Peyer's patch (tissue), 4 donors: Measurements from ENCODE around the gene KAT7. TPM values are rescaled to one million over a fixed set of nuclear protein-coding genes. Genes with fewer than 3 reads are reported as not detected.
A peak's percentile ranks its signal among the peaks of the same experiment; 100 is the strongest.

Experiments used
- DNase-seq, 3 donors: peaks; one replicate each; pipeline ENCODE4 v3.0.0-alpha.2; 2017 to 2019
- H3K27ac ChIP-seq, 4 donors: fragments of 200-600 bp; sonication (generic); one replicate each; pipeline ENCODE4 v1.5.1; 2016 to 2019
- H3K27me3 ChIP-seq, 2 donors: fragments of 200-600 bp; sonication (generic); one replicate each; pipeline ENCODE4 v1.5.1; 2019
- H3K36me3 ChIP-seq, 3 donors: fragments of 200-600 bp; sonication (generic); one replicate each; pipeline ENCODE4 v1.5.1; 2016 to 2019
- H3K4me1 ChIP-seq, 4 donors: fragments of 200-600 bp; sonication (generic); one replicate each; pipeline ENCODE4 v1.5.1; 2016 to 2019
- H3K4me3 ChIP-seq, 4 donors: fragments of 200-600 bp; sonication (generic); 1 replicate in 3 of 4; 2 replicates in 1 of 4; pipeline ENCODE4 v1.5.1; 2016 to 2019; ENCODE audit warnings: mild to moderate bottlenecking in 1 of 4
- H3K9me3 ChIP-seq, 4 donors: fragments of 200-600 bp; sonication (generic); one replicate each; pipeline ENCODE4 v1.5.1; 2016 to 2019; ENCODE audit warnings: mild to moderate bottlenecking in 1 of 4
- POLR2A ChIP-seq, 2 donors: fragments of 450-650 bp; IDR thresholded peaks; one replicate each; pipeline ENCODE4 v1.5.1; 2017; ENCODE audit warnings: antibody characterized with exemption in 2 of 2, mild to moderate bottlenecking in 2 of 2, moderate library complexity in 2 of 2
- total RNA-seq, 4 donors: library from RNA; depleted of rRNA; stranded (reverse); fragments of >200 nt; gene quantifications; one replicate each; pipeline ENCODE4 v1.1.0, GENCODE V29; 2016
- TF ChIP-seq, protein P1 (sequence below), 6 experiments: fragments of 450-650 bp in 4 of 6; fragments of 200-600 bp in 2 of 6; sonication (generic) in 1 of 6; IDR thresholded peaks; one replicate each; pipeline ENCODE4 v1.5.1; 2017 to 2019; ENCODE audit warnings: antibody characterized with exemption in 6 of 6, mild to moderate bottlenecking in 3 of 6, moderate library complexity in 1 of 6

Gene KAT7
- total RNA-seq, 4 donors from 2014 or later, result 44.3 to 50.9 (median 45.3) TPM

DNA sequence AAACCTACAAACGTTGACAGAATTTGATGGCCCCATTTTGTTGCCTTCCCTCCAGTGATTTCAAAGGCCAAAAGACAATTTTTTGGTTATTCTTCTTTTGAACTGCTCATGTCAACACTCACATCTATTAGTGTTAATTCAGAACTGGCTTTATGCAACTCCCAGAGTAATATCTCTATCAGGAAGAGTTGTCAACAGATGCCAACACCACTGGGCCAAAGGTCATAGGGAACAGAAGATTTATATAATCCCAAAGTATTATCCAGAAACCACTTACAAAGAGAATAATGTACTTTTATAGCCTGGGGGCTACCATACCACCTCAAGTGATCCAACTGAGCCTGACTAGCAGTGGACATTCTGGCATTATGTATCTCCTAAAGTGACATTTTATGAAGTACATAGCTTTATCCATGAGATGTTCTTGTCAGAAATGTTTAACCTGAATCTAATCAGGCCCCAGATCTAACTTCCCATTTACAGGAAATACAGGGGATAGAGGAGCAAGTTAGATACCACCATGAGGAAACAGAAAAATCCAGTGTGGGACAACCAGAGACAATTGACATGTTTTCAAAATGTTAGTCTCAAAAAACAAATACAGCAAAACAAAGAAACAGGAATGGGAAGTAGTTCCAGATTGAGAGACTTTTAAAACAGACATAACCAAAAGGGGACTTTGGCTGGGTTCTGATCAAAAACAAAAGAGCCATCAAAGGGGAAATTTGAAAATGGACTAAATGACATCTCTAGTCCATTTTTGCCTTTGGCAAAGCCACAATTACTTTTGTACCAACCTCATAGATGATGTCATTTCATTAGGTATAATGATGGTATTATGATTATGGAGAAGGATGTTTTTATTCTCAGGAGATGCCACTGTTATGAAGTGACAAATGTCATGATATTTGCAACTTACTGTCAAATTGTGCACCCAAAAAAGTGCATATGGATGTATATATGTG lies 43.0 kb upstream of the KAT7 start:
- Histone ChIP-seq H3K4me3 (no peak overlapping the region), H3K9me3 (no peaks in the 10 kb centered on the region), H3K4me1 (peaks cover 0 to 64% (median 44%) of the 10 kb centered on the region in 4 donors), H3K27me3 (no peaks in the 10 kb centered on the region), H3K36me3 (no peaks in the 10 kb centered on the region), H3K27ac (peak overlapping the region; percentile 25 to 87 (median 68))
- DNase-seq, result no peak
- no peak for TF ChIP-seq POLR2A (IDR thresholded peaks at IDR 0.05)
- TF ChIP-seq, protein P1, sequence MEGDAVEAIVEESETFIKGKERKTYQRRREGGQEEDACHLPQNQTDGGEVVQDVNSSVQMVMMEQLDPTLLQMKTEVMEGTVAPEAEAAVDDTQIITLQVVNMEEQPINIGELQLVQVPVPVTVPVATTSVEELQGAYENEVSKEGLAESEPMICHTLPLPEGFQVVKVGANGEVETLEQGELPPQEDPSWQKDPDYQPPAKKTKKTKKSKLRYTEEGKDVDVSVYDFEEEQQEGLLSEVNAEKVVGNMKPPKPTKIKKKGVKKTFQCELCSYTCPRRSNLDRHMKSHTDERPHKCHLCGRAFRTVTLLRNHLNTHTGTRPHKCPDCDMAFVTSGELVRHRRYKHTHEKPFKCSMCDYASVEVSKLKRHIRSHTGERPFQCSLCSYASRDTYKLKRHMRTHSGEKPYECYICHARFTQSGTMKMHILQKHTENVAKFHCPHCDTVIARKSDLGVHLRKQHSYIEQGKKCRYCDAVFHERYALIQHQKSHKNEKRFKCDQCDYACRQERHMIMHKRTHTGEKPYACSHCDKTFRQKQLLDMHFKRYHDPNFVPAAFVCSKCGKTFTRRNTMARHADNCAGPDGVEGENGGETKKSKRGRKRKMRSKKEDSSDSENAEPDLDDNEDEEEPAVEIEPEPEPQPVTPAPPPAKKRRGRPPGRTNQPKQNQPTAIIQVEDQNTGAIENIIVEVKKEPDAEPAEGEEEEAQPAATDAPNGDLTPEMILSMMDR (IDR thresholded peaks at IDR 0.05), result no peak

DNA sequence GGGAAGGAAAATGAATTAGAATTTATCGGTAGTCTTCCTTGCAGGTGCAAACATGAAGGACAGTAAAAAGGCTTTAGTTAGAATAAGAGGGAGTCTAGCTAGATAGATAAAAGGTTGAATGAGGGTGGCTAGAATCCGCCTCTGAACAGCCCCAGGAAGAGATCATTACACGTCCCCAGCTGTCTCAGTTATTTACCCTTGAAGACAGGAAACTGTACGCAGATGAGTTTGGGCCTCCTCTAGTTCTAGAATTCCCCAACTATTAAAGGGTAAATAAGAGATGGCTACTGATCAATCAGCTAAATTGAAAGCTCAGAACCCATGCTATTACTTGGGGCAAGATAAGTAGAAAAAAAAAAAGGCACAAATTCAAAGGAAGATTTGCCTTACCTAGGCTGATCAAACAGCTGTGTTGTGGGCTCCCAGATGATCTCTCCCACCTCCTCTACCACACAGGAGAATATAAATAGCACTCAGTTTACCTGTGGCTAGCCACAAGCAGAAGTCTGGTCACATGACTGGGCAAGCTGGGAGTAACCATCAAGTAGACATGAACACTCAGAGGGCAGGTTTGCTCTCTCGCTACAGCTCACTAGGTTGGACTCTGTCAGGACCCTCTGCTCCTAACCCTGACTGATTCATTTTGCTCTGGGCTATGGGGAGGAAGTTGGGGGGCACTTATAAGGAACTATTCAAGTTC lies 41.5 kb upstream of the KAT7 start:
- Histone ChIP-seq H3K4me3 (peak overlapping the region in 2 of 4 donors; percentile 15 to 30), H3K27me3 (no peaks in the 10 kb centered on the region), H3K9me3 (no peaks in the 10 kb centered on the region), H3K4me1 (peaks cover 0 to 49% (median 34%) of the 10 kb centered on the region in 4 donors), H3K27ac (peak overlapping the region; percentile 64 to 87 (median 74)), H3K36me3 (no peaks in the 10 kb centered on the region)
- peak in 2 of 3 donors; percentile 83 to 88 for DNase-seq
- TF ChIP-seq, protein P1 (IDR thresholded peaks at IDR 0.05), result no peak
- TF ChIP-seq POLR2A (IDR thresholded peaks at IDR 0.05), result no peak

DNA sequence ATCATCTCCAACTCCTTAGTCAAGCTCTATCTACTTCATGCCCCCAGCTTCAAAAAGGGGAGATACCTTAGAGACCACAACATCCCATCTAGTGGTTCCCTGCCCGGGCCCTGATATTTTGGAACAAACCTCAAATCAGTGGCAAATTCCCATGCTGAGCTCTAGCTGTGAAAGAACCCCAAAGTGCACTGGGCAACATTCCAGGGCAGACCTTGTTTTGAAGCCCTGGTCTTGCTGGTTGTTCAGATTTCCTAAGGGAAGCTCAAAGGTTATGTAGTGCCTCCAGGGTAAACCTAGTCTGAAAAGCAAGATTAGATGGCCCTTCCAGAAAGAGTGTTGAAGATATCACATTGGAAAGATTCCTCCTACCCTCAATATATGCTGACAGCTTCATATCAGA lies 40.8 kb upstream of the KAT7 start:
- H3K4me3 ChIP-seq, result peak overlapping the region in 1 of 4 donors; percentile 30
- no peak for DNase-seq
- H3K27me3 ChIP-seq, result no peaks in the 10 kb centered on the region
- H3K4me1 ChIP-seq, result peaks cover 0 to 43% (median 31%) of the 10 kb centered on the region in 4 donors
- TF ChIP-seq POLR2A (IDR thresholded peaks at IDR 0.05), result no peak
- TF ChIP-seq, protein P1 (IDR thresholded peaks at IDR 0.05), result no peak
- no peaks in the 10 kb centered on the region for H3K9me3 ChIP-seq
- peak overlapping the region; percentile 64 to 87 (median 74) for H3K27ac ChIP-seq
- H3K36me3 ChIP-seq, result no peaks in the 10 kb centered on the region

DNA sequence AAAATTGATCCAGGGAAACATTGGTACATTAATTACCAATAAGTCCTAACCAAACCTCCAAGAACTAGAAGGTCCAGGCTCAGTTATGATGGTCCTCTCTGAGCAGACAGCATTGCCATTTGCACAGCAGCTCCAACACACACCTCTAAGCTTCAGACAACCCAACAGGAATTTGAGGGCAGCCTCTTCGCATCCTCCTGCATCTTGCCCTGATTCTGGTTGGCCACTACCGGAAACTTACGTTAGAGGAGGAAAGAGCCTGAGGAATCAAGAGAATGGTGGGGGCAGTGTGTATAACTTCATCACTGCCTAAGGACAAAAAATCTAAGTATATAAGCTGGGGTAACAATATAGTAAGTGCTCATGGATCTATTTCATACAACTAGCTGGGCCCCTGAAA lies 40.3 kb upstream of the KAT7 start:
- Histone ChIP-seq H3K27ac (peak overlapping the region; percentile 64 to 87 (median 74)), H3K36me3 (no peaks in the 10 kb centered on the region)

DNA sequence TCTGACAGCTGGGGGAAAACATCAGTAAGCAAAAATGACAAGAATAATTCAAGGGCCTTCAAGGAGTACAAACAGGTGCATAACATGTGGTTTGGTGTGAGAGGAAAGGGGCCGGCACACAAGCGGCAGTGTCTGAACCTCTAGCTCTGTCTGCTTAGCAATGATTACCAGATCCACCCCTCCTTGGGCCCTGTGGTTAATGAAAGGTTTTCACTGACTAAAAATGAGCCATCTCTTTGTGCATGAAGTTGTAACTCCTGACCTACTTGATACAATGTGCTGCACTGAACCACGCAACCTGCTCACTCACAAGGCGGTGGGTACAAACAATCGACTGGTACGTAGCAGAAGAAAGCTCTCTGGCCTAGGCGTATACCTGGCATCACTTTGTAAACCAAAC lies 39.7 kb upstream of the KAT7 start:
- H3K4me3 ChIP-seq, result no peak overlapping the region
- peak in 2 of 3 donors; percentile 78 to 87 for DNase-seq
- peaks cover 0 to 37% (median 21%) of the 10 kb centered on the region in 4 donors for H3K4me1 ChIP-seq
- no peaks in the 10 kb centered on the region for H3K27me3 ChIP-seq
- no peaks in the 10 kb centered on the region for H3K9me3 ChIP-seq
- peak overlapping the region; percentile 35 to 87 (median 57) for H3K27ac ChIP-seq
- no peak for TF ChIP-seq POLR2A (IDR thresholded peaks at IDR 0.05)
- TF ChIP-seq, protein P1 (IDR thresholded peaks at IDR 0.05), result no peak
- no peaks in the 10 kb centered on the region for H3K36me3 ChIP-seq

More for the DNA sequence above, 40.3 kb upstream of the KAT7 start:
- H3K27me3 ChIP-seq, result no peaks in the 10 kb centered on the region
- H3K4me1 ChIP-seq, result peaks cover 0 to 39% (median 27%) of the 10 kb centered on the region in 4 donors
- H3K9me3 ChIP-seq, result no peaks in the 10 kb centered on the region
- no peak overlapping the region for H3K4me3 ChIP-seq
- DNase-seq, result peak in 1 of 3 donors; percentile 60
- TF ChIP-seq, protein P1 (IDR thresholded peaks at IDR 0.05), result no peak
